ENCODE results near the gene COX4I2. TPM values are rescaled to one million over a fixed set of nuclear protein-coding genes. Genes with fewer than 3 reads are reported as not detected.

The COX4I2 gene
- total and polyA plus RNA-seq, 2 of the 8 experiments (the other 6 are each of a cell fraction or from before 2014, with no cell fraction given), result 0.26 TPM; not detected in 1

DNA sequence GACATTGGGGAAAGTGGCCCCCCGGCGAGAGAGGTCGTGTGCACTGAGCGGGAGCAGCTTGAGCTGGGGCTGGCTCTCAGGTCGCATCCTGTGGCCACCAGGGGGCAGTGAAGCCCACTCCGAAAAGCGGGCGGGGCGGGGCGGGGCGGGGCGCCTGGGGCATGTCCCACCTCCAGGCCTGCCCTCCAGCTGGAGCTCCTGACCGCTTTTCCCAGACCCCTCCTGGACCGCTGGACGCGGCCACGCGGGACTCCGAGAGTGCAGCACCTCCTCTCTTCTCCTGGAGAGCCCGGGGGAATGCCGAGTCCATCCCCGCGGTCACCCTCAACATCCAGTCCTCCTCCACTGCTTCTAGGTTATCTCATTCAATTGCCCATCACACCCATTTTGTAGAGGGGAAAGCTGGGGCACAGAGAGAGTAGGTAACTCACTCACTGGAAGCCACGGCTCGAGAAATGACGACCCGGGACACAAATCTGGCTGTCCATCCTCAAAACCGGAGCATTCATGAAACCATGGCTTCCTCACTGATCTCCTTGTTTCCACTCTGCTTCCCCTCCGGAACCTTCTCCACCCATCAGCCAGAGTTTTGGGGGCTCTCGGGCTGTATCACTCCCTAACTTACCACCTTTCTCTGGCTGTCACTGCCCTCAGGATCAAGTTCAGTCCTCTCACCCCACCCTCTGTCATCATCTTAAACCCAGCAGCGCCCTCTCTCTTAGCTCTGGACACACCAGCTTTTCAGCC, 24.1 kb downstream of the COX4I2 start (continued):
- TF ChIP-seq NANOG (IDR thresholded peaks at IDR 0.05; ENCODE audit: insufficient read depth, low read depth, low read length, poor library complexity, severe bottlenecking) (no peak), TAF7 (optimal IDR thresholded peaks at IDR 0.05; ENCODE audit: borderline replicate concordance, low read depth, low read length) (no peak), CHD1 (IDR thresholded peaks at IDR 0.05; ENCODE audit: low read depth, low read length) (no peak), POLR2A (IDR thresholded peaks at IDR 0.05; ENCODE audit: control extremely low read depth in 1 of 2, low read depth in 2 of 2, low read length in 2 of 2) (peak in 1 of 2 experiments; percentile 58; a peak in 2 of 3 replicates), GTF2F1 (IDR thresholded peaks at IDR 0.05; ENCODE audit: borderline replicate concordance, low read depth, low read length) (no peak), PHF8 (conservative IDR thresholded peaks at IDR 0.05; ENCODE audit: low read depth, low read length) (no peak)
- TF ChIP-seq, protein P1, sequence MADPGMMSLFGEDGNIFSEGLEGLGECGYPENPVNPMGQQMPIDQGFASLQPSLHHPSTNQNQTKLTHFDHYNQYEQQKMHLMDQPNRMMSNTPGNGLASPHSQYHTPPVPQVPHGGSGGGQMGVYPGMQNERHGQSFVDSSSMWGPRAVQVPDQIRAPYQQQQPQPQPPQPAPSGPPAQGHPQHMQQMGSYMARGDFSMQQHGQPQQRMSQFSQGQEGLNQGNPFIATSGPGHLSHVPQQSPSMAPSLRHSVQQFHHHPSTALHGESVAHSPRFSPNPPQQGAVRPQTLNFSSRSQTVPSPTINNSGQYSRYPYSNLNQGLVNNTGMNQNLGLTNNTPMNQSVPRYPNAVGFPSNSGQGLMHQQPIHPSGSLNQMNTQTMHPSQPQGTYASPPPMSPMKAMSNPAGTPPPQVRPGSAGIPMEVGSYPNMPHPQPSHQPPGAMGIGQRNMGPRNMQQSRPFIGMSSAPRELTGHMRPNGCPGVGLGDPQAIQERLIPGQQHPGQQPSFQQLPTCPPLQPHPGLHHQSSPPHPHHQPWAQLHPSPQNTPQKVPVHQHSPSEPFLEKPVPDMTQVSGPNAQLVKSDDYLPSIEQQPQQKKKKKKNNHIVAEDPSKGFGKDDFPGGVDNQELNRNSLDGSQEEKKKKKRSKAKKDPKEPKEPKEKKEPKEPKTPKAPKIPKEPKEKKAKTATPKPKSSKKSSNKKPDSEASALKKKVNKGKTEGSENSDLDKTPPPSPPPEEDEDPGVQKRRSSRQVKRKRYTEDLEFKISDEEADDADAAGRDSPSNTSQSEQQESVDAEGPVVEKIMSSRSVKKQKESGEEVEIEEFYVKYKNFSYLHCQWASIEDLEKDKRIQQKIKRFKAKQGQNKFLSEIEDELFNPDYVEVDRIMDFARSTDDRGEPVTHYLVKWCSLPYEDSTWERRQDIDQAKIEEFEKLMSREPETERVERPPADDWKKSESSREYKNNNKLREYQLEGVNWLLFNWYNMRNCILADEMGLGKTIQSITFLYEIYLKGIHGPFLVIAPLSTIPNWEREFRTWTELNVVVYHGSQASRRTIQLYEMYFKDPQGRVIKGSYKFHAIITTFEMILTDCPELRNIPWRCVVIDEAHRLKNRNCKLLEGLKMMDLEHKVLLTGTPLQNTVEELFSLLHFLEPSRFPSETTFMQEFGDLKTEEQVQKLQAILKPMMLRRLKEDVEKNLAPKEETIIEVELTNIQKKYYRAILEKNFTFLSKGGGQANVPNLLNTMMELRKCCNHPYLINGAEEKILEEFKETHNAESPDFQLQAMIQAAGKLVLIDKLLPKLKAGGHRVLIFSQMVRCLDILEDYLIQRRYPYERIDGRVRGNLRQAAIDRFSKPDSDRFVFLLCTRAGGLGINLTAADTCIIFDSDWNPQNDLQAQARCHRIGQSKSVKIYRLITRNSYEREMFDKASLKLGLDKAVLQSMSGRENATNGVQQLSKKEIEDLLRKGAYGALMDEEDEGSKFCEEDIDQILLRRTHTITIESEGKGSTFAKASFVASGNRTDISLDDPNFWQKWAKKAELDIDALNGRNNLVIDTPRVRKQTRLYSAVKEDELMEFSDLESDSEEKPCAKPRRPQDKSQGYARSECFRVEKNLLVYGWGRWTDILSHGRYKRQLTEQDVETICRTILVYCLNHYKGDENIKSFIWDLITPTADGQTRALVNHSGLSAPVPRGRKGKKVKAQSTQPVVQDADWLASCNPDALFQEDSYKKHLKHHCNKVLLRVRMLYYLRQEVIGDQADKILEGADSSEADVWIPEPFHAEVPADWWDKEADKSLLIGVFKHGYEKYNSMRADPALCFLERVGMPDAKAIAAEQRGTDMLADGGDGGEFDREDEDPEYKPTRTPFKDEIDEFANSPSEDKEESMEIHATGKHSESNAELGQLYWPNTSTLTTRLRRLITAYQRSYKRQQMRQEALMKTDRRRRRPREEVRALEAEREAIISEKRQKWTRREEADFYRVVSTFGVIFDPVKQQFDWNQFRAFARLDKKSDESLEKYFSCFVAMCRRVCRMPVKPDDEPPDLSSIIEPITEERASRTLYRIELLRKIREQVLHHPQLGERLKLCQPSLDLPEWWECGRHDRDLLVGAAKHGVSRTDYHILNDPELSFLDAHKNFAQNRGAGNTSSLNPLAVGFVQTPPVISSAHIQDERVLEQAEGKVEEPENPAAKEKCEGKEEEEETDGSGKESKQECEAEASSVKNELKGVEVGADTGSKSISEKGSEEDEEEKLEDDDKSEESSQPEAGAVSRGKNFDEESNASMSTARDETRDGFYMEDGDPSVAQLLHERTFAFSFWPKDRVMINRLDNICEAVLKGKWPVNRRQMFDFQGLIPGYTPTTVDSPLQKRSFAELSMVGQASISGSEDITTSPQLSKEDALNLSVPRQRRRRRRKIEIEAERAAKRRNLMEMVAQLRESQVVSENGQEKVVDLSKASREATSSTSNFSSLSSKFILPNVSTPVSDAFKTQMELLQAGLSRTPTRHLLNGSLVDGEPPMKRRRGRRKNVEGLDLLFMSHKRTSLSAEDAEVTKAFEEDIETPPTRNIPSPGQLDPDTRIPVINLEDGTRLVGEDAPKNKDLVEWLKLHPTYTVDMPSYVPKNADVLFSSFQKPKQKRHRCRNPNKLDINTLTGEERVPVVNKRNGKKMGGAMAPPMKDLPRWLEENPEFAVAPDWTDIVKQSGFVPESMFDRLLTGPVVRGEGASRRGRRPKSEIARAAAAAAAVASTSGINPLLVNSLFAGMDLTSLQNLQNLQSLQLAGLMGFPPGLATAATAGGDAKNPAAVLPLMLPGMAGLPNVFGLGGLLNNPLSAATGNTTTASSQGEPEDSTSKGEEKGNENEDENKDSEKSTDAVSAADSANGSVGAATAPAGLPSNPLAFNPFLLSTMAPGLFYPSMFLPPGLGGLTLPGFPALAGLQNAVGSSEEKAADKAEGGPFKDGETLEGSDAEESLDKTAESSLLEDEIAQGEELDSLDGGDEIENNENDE (IDR thresholded peaks at IDR 0.05; ENCODE audit: insufficient replicate concordance, low read length), result no peak

Measured in H1 (cell line).